Measurements from ENCODE around the gene PCDHGA6. TPM values are rescaled to one million over a fixed set of nuclear protein-coding genes. Genes with fewer than 3 reads are reported as not detected.
"Not testable (repeated sequence)": the region's sequence is repeated elsewhere in the genome, so short reads cannot be mapped to it uniquely, and the experiment has no call there.

Gene PCDHGA6
- total RNA-seq, 1 donor from 2014 or later = 1.4 TPM

DNA sequence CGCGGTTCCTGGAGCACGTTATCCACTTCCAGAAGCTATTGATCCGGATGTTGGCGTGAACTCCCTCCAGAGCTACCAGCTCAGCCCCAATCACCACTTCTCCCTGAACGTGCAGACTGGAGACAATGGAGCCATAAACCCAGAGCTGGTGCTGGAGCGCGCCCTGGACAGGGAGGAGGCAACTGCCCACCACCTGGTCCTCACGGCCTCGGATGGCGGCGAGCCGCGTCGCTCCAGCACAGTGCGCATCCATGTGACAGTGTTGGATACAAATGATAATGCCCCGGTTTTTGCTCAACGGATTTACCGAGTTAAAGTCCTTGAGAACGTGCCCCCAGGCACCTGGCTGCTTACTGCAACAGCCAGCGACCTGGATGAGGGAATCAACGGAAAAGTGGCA is 29.7 kb downstream of the PCDHGA6 start:
- Histone ChIP-seq H3K36me3 (no peaks in the 10 kb centered on the region), H3K4me3 (no peak overlapping the region), H3K9ac (no peak overlapping the region), H3K4me1 (no peaks in the 10 kb centered on the region), H3K27me3 (peaks cover 2% of the 10 kb centered on the region), H2AFZ (replicated peaks) (no peak overlapping the region), H3F3A (ENCODE audit: low read depth) (peaks cover 4% of the 10 kb centered on the region), H3K9me3 (ENCODE audit: low read depth) (peaks cover 16% of the 10 kb centered on the region), H3K27ac (no peak overlapping the region), H3K79me2 (ENCODE audit: low read depth) (no peaks in the 10 kb centered on the region), H3K4me2 (no peak overlapping the region), H4K20me1 (ENCODE audit: low read depth) (no peaks in the 10 kb centered on the region)
- Mint-ChIP-seq H3K9me3 (peaks cover 67% of the 10 kb centered on the region), H3K4me3 (no peak overlapping the region), H3K27me3 (ENCODE audit: insufficient read depth, low read depth) (peaks cover 4% of the 10 kb centered on the region), H3K27ac (no peak overlapping the region), H3K36me3 (peaks cover 18% of the 10 kb centered on the region), H3K4me1 (peaks cover 3% of the 10 kb centered on the region)
- DNase-seq (ENCODE audit: low spot score) = no peak
- TF ChIP-seq EZH2 (IDR thresholded peaks at IDR 0.05) = no peak
- no peak for TF ChIP-seq EZH2phosphoT487 (IDR thresholded peaks at IDR 0.05)
- no peak for TF ChIP-seq CTCF (IDR thresholded peaks at IDR 0.05)

- not testable (repeated sequence) for H3K27me3 ChIP-seq; H3K4me1 ChIP-seq; H3K79me2 ChIP-seq (ENCODE audit: low read depth); H4K20me1 ChIP-seq (ENCODE audit: low read depth); H3K9ac ChIP-seq; H3K27ac ChIP-seq
- peak; percentile 80 for TF ChIP-seq CTCF (IDR thresholded peaks at IDR 0.05)
- peak within 1 kb of the TSS; percentile 54 for H3K4me3 ChIP-seq
- peak within 1 kb of the TSS; percentile 85 for H2AFZ ChIP-seq (replicated peaks)
- Mint-ChIP-seq H3K36me3 (peaks cover 41% of the 10 kb centered on the region), H3K4me3 (peak within 1 kb of the TSS; percentile 94), H3K27ac (peak within 1 kb of the TSS; percentile 100), H3K27me3 (ENCODE audit: insufficient read depth, low read depth) (peaks cover 16% of the 10 kb centered on the region), H3K4me1 (peaks cover 14% of the 10 kb centered on the region), H3K9me3 (peaks cover 79% of the 10 kb centered on the region)
- peak within 1 kb of the TSS; percentile 76 for H3K4me2 ChIP-seq
- peaks cover 28% of the 10 kb centered on the region for H3K9me3 ChIP-seq (ENCODE audit: low read depth)
- H3K36me3 ChIP-seq = peaks cover 12% of the 10 kb centered on the region
- peaks cover 14% of the 10 kb centered on the region for H3F3A ChIP-seq (ENCODE audit: low read depth)
- DNase-seq (ENCODE audit: low spot score) = peak; percentile 89
Observed at GRCh38 chr5:141407790-141408505, 34.3 kb downstream of the PCDHGA6 start, which contains the start of gene PCDHGB6. TSS of gene PCDHGB6 (plus strand) at chr5:141408021. CDS start at chr5:141408203, 182 bp downstream.

DNA sequence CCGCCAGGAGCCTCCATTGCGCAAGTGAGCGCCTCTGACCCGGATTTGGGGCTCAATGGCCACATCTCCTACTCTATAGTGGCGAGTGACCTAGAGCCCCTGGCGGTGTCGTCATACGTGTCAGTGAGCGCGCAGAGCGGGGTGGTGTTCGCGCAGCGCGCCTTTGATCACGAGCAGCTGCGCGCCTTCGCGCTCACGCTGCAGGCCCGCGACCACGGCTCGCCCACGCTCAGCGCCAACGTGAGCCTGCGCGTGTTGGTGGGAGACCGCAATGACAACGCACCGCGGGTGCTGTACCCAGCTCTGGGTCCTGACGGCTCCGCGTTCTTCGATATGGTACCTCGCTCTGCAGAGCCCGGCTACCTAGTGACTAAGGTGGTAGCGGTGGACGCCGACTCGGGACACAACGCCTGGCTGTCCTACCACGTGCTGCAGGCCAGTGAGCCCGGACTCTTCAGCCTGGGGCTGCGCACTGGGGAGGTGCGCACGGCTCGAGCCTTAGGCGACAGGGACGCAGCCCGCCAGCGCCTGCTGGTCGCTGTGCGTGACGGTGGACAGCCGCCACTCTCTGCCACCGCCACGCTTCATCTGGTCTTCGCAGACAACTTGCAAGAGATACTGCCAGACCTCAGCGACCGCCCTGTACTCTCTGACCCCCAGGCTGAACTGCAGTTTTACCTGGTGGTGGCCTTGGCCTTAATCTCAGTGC is 36.1 kb downstream of the PCDHGA6 start:
- no peak overlapping the region for H3K4me3 ChIP-seq
- H3K4me3 Mint-ChIP-seq = no peak overlapping the region
- peaks cover 81% of the 10 kb centered on the region for H3K9me3 Mint-ChIP-seq
- H4K20me1 ChIP-seq (ENCODE audit: low read depth) = no peaks in the 10 kb centered on the region
- peaks cover 8% of the 10 kb centered on the region for H3K27me3 ChIP-seq
- H3K79me2 ChIP-seq (ENCODE audit: low read depth) = no peaks in the 10 kb centered on the region
- peaks cover 18% of the 10 kb centered on the region for H3K27me3 Mint-ChIP-seq (ENCODE audit: insufficient read depth, low read depth)
- no peak overlapping the region for H3K9ac ChIP-seq
- H3K36me3 ChIP-seq = peaks cover 12% of the 10 kb centered on the region
- peaks cover 14% of the 10 kb centered on the region for H3K4me1 Mint-ChIP-seq
- no peaks in the 10 kb centered on the region for H3K4me1 ChIP-seq
- peaks cover 38% of the 10 kb centered on the region for H3K9me3 ChIP-seq (ENCODE audit: low read depth)
- H3K4me2 ChIP-seq = no peak overlapping the region
- TF ChIP-seq CTCF (IDR thresholded peaks at IDR 0.05) (no peak), EZH2 (IDR thresholded peaks at IDR 0.05) (no peak), EZH2phosphoT487 (IDR thresholded peaks at IDR 0.05) (no peak)
- H3K36me3 Mint-ChIP-seq = peaks cover 59% of the 10 kb centered on the region
- H3F3A ChIP-seq (ENCODE audit: low read depth) = peaks cover 14% of the 10 kb centered on the region
- H3K27ac Mint-ChIP-seq = peak overlapping the region; percentile 14
- DNase-seq (ENCODE audit: low spot score) = no peak
- no peak overlapping the region for H2AFZ ChIP-seq (replicated peaks)
- H3K27ac ChIP-seq = no peak overlapping the region

All from neural progenitor cell (in vitro differentiated cells).